GM23338 (cell line): ENCODE results near the gene SIN3B. TPM values are rescaled to one million over a fixed set of nuclear protein-coding genes. Genes with fewer than 3 reads are reported as not detected.
A peak's percentile ranks its signal among the peaks of the same experiment; 100 is the strongest.

Source experiments
- ATAC-seq: fragments of 200-7000 bp; cut with Tn5 transposase; 3 replicates; pipeline ENCODE4 v1.9.1; 2020
- DNase-seq: peaks from one replicate; pipeline ENCODE4 v3.0.0-alpha.2; 2015; ENCODE audit warnings: low spot score
- H2AFZ ChIP-seq: fragments of 200-600 bp; sonication (generic); 2 replicates; pipeline ENCODE4 v1.8.0; 2016; ENCODE audit warnings: antibody characterized with exemption, mild to moderate bottlenecking, moderate library complexity
- H3F3A ChIP-seq: fragments of 200-600 bp; sonication (generic); replicated peaks from 2 replicates; pipeline ENCODE4 v1.8.0; 2017; ENCODE audit warnings: antibody characterized with exemption, mixed run types, low read depth
- H3K27ac ChIP-seq: fragments of 200-600 bp; sonication (generic); 2 replicates; pipeline ENCODE4 v1.6.1; 2016; ENCODE audit warnings: low read depth
- H3K27me3 ChIP-seq: fragments of 200-600 bp; sonication (generic); 2 replicates; pipeline ENCODE4 v1.8.0; 2016; ENCODE audit warnings: mild to moderate bottlenecking, mixed run types, moderate library complexity; ENCODE audit not compliant: insufficient read depth
- H3K36me3 ChIP-seq: fragments of 200-600 bp; sonication (generic); 2 replicates; pipeline ENCODE4 v1.8.0; 2016; ENCODE audit warnings: mild to moderate bottlenecking; ENCODE audit not compliant: insufficient read depth
- H3K4me1 ChIP-seq: fragments of 200-600 bp; sonication (generic); 2 replicates; pipeline ENCODE4 v1.8.0; 2016; ENCODE audit warnings: mild to moderate bottlenecking, moderate library complexity; ENCODE audit not compliant: insufficient read depth
- H3K4me2 ChIP-seq: fragments of 200-600 bp; sonication (generic); 2 replicates; pipeline ENCODE4 v1.7.1; 2017; ENCODE audit warnings: mixed run types
- H3K4me3 ChIP-seq: fragments of 200-600 bp; sonication (generic); 2 replicates; pipeline ENCODE4 v1.6.1; 2016; ENCODE audit warnings: mixed run types
- H3K79me2 ChIP-seq: fragments of 200-600 bp; sonication (generic); replicated peaks from 2 replicates; pipeline ENCODE4 v1.8.0; 2017; ENCODE audit warnings: mild to moderate bottlenecking; ENCODE audit not compliant: insufficient read depth
- H3K9me2 ChIP-seq: fragments of 200-600 bp; sonication (generic); 2 replicates; pipeline ENCODE4 v1.8.0; 2017; ENCODE audit not compliant: insufficient read depth
- H4K20me1 ChIP-seq: fragments of 200-600 bp; sonication (generic); replicated peaks from 2 replicates; pipeline ENCODE4 v1.8.0; 2017; ENCODE audit warnings: mild to moderate bottlenecking; ENCODE audit not compliant: insufficient read depth
- H3K27ac Mint-ChIP-seq: 2 replicates; pipeline ENCODE4 v1.8.0; 2020; ENCODE audit warnings: inconsistent platforms, mild to moderate bottlenecking, moderate library complexity, mixed read lengths
- H3K27me3 Mint-ChIP-seq: 3 replicates; pipeline ENCODE4 v1.8.0; 2022; ENCODE audit warnings: low read depth, mild to moderate bottlenecking, moderate library complexity, mixed read lengths, inconsistent platforms; ENCODE audit not compliant: insufficient read depth, poor library complexity
- H3K36me3 Mint-ChIP-seq: 3 replicates; pipeline ENCODE4 v1.8.0; 2021; ENCODE audit warnings: low read depth, mild to moderate bottlenecking, inconsistent platforms, moderate library complexity, mixed read lengths
- H3K4me1 Mint-ChIP-seq: 3 replicates; pipeline ENCODE4 v1.8.0; 2020; ENCODE audit warnings: mild to moderate bottlenecking, inconsistent platforms, mixed read lengths
- H3K4me3 Mint-ChIP-seq: 3 replicates; pipeline ENCODE4 v1.8.0; 2021; ENCODE audit warnings: moderate library complexity, mild to moderate bottlenecking, inconsistent platforms, mixed read lengths
- H3K9me3 Mint-ChIP-seq: 3 replicates; pipeline ENCODE4 v1.8.0; 2020; ENCODE audit warnings: moderate library complexity, mild to moderate bottlenecking, inconsistent platforms, mixed read lengths
- CTCF ChIP-seq, 2 experiments: fragments of 200-600 bp in 1 of 2; sonication (generic) in 1 of 2; conservative IDR thresholded peaks; 2 replicates each; pipeline versions ENCODE4 v1.5.1 to v1.6.1; 2016 to 2017; ENCODE audit warnings: antibody characterized with exemption in 2 of 2, low read depth in 2 of 2, mild to moderate bottlenecking in 2 of 2, moderate library complexity in 1 of 2
- ETS1 ChIP-seq: IDR thresholded peaks from 2 replicates; pipeline ENCODE4 v1.6.1; 2016; ENCODE audit warnings: antibody characterized with exemption
- JUNB ChIP-seq: IDR thresholded peaks from one replicate; pipeline ENCODE4 v1.6.1; 2016; ENCODE audit warnings: antibody characterized with exemption; ENCODE audit not compliant: unreplicated experiment
- POLR2AphosphoS5 ChIP-seq: IDR thresholded peaks from 2 replicates; pipeline ENCODE4 v1.6.1; 2016; ENCODE audit warnings: antibody characterized with exemption, low read depth
- REST ChIP-seq: IDR thresholded peaks from one replicate; pipeline ENCODE4 v1.6.1; 2018; ENCODE audit warnings: antibody characterized with exemption; ENCODE audit not compliant: unreplicated experiment
- STAT1 ChIP-seq: IDR thresholded peaks from one replicate; pipeline ENCODE4 v1.6.1; 2016; ENCODE audit warnings: antibody characterized with exemption; ENCODE audit not compliant: unreplicated experiment
- ZNF331 ChIP-seq: fragments of 250-450 bp; sonication (Bioruptor Pico); IDR thresholded peaks from 2 replicates; pipeline ENCODE4 v1.5.0; 2020; ENCODE audit warnings: low read depth, mild to moderate bottlenecking, moderate library complexity
- ZNF462 ChIP-seq: fragments of 250-450 bp; sonication (Bioruptor Pico); IDR thresholded peaks from 2 replicates; pipeline ENCODE4 v1.5.0; 2020; ENCODE audit warnings: mild to moderate bottlenecking, moderate library complexity
- polyA plus RNA-seq: library from polyadenylated mRNA; unstranded; fragments of >200 nt; fragmentation: Nextera tagmentation; extraction: Ambion mirVana; gene quantifications from 2 replicates; pipeline ENCODE4 v1.2.1, GENCODE V29; 2016
- total RNA-seq: library from RNA; depleted of rRNA; stranded (reverse); fragments of >200 nt; shearing (Covaris generic); gene quantifications from 2 replicates; pipeline ENCODE4 v1.2.3, GENCODE V29; 2014

Gene SIN3B
- total and polyA plus RNA-seq, 2 experiments from 2014 or later = 37.6 to 68.6 TPM

- TF ChIP-seq ZNF462 (CRISPR knock-in tag) = no peak
Observed at GRCh38 chr19:16779539-16780163, 49.5 kb upstream of the SIN3B start (continued).

GRCh38 chr19:16782719-16783118 is 46.5 kb upstream of the SIN3B start:
- no peaks in the 10 kb centered on the region for H3K9me2 ChIP-seq
- peak overlapping the region; percentile 18; the same call in 1 of the 2 replicates for H2AFZ ChIP-seq
- no peak overlapping the region for H3K4me3 Mint-ChIP-seq
- no peak overlapping the region for H3K4me3 ChIP-seq
- no peak for DNase-seq
- no peaks in the 10 kb centered on the region for H3K4me1 ChIP-seq
- H3K79me2 ChIP-seq = no peaks in the 10 kb centered on the region
- H3K36me3 Mint-ChIP-seq = no peaks in the 10 kb centered on the region
- H3K27me3 ChIP-seq = no peaks in the 10 kb centered on the region
- ATAC-seq = no peak
- no peak overlapping the region for H3K27ac ChIP-seq
- peaks cover 9% of the 10 kb centered on the region for H3K27me3 Mint-ChIP-seq
- H3F3A ChIP-seq = no peaks in the 10 kb centered on the region
- no peak overlapping the region for H3K27ac Mint-ChIP-seq
- H3K36me3 ChIP-seq = no peaks in the 10 kb centered on the region
- no peaks in the 10 kb centered on the region for H4K20me1 ChIP-seq
- 0 out of 3 replicates have a peak, but pooled peaks cover 4% of the 10 kb centered on the region for H3K9me3 Mint-ChIP-seq
- no peaks in the 10 kb centered on the region for H3K4me1 Mint-ChIP-seq
- H3K4me2 ChIP-seq = no peak overlapping the region
- TF ChIP-seq ZNF331 (CRISPR knock-in tag) (no peak), JUNB (no peak), REST (no peak), CTCF (conservative IDR thresholded peaks at IDR 0.05; ENCODE audit: low read depth in 2 of 2) (no peak), POLR2AphosphoS5 (no peak), STAT1 (no peak), ETS1 (no peak)
